Parathyroid adenoma (tissue), 2 donors: ENCODE data around the gene LSP1.

Experiments
- H2AFZ ChIP-seq: fragments of 300-600 bp; sonication (generic); one replicate; pipeline ENCODE4 v1.7.0; 2017; ENCODE audit warnings: antibody characterized with exemption, mild to moderate bottlenecking
- H3K27ac ChIP-seq: fragments of 300-600 bp; sonication (generic); one replicate; pipeline ENCODE4 v1.7.0; 2017
- H3K27me3 ChIP-seq: fragments of 300-600 bp; sonication (generic); one replicate; pipeline ENCODE4 v1.7.0; 2017; ENCODE audit warnings: low read length; ENCODE audit not compliant: control insufficient read depth, insufficient read depth
- H3K36me3 ChIP-seq: fragments of 300-600 bp; sonication (generic); one replicate; pipeline ENCODE4 v1.7.0; 2017; ENCODE audit warnings: low read length; ENCODE audit not compliant: control insufficient read depth, insufficient read depth
- H3K4me1 ChIP-seq: fragments of 300-600 bp; sonication (generic); one replicate; pipeline ENCODE4 v1.7.0; 2017; ENCODE audit warnings: control low read depth
- H3K4me2 ChIP-seq: fragments of 300-600 bp; sonication (generic); one replicate; pipeline ENCODE4 v1.7.0; 2017; ENCODE audit warnings: low read length
- H3K4me3 ChIP-seq: fragments of 300-600 bp; sonication (generic); one replicate; pipeline ENCODE4 v1.7.0; 2017; ENCODE audit warnings: low read depth, low read length
- H3K79me2 ChIP-seq: fragments of 300-600 bp; sonication (generic); one replicate; pipeline ENCODE4 v1.7.0; 2017; ENCODE audit warnings: control low read depth
- H3K9ac ChIP-seq: fragments of 300-600 bp; sonication (generic); one replicate; pipeline ENCODE4 v1.7.0; 2017; ENCODE audit warnings: mild to moderate bottlenecking
- H3K9me3 ChIP-seq: fragments of 300-600 bp; sonication (generic); one replicate; pipeline ENCODE4 v1.7.0; 2017; ENCODE audit warnings: low read length; ENCODE audit not compliant: control insufficient read depth
- TF ChIP-seq, protein P1 (sequence below): fragments of 300-600 bp; sonication (generic); IDR thresholded peaks from one replicate; pipeline ENCODE4 v1.7.0; 2017; ENCODE audit warnings: antibody characterized with exemption, mild to moderate bottlenecking
- donor health status: primary hyperparathyroidism.

Gene LSP1

DNA sequence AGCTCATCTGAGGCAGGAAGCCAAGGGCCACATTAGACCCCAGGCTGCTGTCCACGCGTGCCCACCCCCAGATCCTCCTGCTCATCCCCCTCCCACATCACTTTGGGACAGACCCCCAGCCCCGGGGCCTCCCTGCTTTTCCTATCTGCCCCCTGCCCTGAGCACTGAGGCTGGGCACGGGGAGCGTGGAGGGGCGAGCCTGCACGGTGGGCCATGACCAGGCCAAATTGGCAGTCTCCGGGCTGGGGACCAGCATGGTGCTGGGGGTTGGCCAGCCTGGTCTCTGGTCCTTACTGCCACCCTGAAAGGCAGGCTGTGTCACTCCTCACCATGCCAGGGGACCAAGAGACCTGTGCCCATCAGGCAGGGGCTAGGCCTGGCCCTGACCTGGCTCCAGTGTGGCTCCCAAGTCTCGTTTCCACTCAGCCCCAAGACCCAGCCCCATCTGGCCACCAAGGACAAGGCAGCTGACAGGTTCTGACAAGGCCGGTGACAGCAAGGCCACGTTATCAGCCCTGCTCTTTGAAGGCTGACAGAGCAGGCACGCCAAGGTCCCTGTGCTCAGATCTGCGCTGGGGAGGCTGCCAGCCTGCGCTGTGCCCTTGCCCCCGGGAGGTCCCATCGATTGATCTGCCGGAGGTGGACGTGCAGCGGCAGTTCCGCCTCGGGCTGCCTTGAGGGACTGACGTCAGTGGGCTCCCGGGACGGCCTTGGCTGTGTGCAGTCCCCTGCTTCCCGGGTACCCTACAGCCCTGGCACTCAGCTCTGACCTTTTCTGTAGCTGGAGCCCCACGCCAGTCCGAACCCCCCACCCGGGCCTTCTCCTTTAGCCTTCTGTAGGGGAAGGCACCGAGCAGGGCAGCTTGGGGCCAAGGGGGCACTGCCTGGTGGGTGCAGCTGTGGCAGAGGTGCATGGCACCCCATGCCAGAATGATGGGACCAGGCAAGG, 10.5 kb upstream of the LSP1 start:
- no peak overlapping the region for H2AFZ ChIP-seq
- H3K4me2 ChIP-seq, result no peak overlapping the region
- no peak overlapping the region for H3K27ac ChIP-seq
- H3K4me1 ChIP-seq, result no peaks in the 10 kb centered on the region
- no peaks in the 10 kb centered on the region for H3K27me3 ChIP-seq
- TF ChIP-seq, protein P1, sequence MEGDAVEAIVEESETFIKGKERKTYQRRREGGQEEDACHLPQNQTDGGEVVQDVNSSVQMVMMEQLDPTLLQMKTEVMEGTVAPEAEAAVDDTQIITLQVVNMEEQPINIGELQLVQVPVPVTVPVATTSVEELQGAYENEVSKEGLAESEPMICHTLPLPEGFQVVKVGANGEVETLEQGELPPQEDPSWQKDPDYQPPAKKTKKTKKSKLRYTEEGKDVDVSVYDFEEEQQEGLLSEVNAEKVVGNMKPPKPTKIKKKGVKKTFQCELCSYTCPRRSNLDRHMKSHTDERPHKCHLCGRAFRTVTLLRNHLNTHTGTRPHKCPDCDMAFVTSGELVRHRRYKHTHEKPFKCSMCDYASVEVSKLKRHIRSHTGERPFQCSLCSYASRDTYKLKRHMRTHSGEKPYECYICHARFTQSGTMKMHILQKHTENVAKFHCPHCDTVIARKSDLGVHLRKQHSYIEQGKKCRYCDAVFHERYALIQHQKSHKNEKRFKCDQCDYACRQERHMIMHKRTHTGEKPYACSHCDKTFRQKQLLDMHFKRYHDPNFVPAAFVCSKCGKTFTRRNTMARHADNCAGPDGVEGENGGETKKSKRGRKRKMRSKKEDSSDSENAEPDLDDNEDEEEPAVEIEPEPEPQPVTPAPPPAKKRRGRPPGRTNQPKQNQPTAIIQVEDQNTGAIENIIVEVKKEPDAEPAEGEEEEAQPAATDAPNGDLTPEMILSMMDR, result no peak
- no peak overlapping the region for H3K9ac ChIP-seq
- no peak overlapping the region for H3K4me3 ChIP-seq
- no peaks in the 10 kb centered on the region for H3K9me3 ChIP-seq
- H3K79me2 ChIP-seq, result no peaks in the 10 kb centered on the region
- no peaks in the 10 kb centered on the region for H3K36me3 ChIP-seq

DNA sequence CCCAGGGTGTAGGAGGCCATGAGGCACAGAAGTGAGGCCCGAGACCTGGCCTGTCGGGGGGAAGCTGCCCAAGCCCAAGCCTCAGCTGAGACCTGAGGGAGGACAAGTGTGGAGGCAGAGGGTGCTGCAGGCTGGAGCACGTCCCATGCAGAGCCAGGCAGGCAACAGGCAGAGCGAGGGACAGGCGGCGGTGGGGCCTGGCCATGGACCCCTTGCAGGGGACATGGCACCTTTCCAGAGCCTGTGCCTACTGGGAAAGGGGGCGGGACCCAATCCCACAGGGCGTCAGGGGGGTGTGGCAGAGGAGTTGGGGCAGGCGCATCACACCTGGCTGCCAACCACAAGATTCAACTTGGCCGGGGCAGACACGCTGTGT, 9.8 kb upstream of the LSP1 start:
- no peaks in the 10 kb centered on the region for H3K79me2 ChIP-seq
- H3K9ac ChIP-seq, result no peak overlapping the region
- TF ChIP-seq, protein P1, result no peak
- no peaks in the 10 kb centered on the region for H3K9me3 ChIP-seq
- no peaks in the 10 kb centered on the region for H3K27me3 ChIP-seq
- no peak overlapping the region for H3K27ac ChIP-seq
- H3K36me3 ChIP-seq, result no peaks in the 10 kb centered on the region
- H3K4me2 ChIP-seq, result no peak overlapping the region
- H3K4me1 ChIP-seq, result no peaks in the 10 kb centered on the region
- H2AFZ ChIP-seq, result no peak overlapping the region
- H3K4me3 ChIP-seq, result no peak overlapping the region

DNA sequence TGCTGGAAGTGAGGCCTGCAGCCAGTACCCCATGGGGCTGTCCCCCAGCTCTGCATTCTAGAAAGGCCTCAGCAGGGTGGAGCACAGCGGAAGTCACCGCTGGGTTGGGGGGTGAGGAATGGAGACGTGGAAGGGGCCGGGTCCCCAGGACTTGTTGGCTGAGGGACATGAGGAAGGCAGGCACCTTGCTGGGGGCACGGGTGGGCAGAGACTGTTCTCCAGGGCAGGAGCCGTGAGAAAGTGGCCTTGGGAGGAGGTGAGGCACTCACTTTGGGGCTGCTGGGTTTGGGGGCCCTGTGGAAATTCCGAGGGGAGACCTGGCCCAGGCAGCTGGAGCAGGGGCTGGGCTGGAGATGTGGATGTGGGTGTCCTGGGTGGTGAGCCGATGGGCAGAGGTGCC, 9.1 kb upstream of the LSP1 start:
- Histone ChIP-seq H3K36me3 (no peaks in the 10 kb centered on the region), H3K27me3 (no peaks in the 10 kb centered on the region), H3K79me2 (no peaks in the 10 kb centered on the region), H3K9me3 (no peaks in the 10 kb centered on the region), H3K4me2 (no peak overlapping the region), H3K4me3 (no peak overlapping the region), H3K27ac (no peak overlapping the region), H3K9ac (no peak overlapping the region), H3K4me1 (no peaks in the 10 kb centered on the region), H2AFZ (no peak overlapping the region)
- TF ChIP-seq, protein P1, result no peak

DNA sequence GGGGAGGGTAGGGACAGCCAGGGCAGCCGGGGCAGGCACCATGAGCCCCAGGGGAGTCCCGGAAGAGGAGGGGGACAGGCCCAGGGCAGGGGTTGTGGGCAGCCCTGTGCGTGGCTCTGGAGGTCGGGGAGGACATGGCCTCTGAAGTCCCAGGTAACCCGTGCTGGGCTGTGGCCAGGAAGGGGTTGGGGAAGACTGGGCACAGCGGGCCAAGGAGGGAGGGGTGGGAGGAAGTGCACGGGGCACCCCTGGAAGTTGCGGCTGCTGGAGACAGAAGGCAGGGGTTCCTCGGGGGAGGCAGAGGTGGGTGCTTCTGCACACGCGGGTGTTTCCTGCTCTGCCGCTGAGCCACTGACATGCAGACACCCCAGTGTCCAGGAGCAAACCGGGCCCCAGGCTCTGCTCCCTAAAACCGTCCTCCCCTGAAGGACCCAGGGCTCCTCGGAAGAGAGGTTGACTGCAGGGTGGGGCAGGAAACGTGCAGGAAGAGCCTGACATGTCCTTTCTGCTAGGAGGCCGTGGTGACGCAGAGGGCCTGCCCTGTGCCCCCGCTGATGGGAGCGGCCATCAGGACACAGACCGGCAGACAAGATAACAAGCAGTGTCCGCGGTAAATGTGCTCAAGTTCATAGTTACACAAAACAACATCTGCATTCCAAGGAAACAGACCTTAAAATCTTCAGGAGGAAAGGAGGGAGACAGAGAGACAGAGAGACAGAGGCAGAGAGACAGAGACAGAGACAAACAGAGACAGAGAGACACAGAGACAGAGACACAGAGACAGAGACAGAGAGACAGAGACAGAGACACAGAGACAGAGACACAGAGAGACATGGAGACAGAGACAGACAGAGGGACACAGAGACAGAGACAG, 8.4 kb upstream of the LSP1 start:
- TF ChIP-seq, protein P1, result no peak
- Histone ChIP-seq H3K27ac (no peak overlapping the region), H3K4me1 (no peaks in the 10 kb centered on the region), H3K27me3 (no peaks in the 10 kb centered on the region), H3K36me3 (no peaks in the 10 kb centered on the region), H2AFZ (peak overlapping the region; percentile 28), H3K79me2 (no peaks in the 10 kb centered on the region), H3K9ac (no peak overlapping the region), H3K4me2 (no peak overlapping the region), H3K4me3 (no peak overlapping the region), H3K9me3 (no peaks in the 10 kb centered on the region)
